Measurements from ENCODE around the gene ZNF366.

DNA sequence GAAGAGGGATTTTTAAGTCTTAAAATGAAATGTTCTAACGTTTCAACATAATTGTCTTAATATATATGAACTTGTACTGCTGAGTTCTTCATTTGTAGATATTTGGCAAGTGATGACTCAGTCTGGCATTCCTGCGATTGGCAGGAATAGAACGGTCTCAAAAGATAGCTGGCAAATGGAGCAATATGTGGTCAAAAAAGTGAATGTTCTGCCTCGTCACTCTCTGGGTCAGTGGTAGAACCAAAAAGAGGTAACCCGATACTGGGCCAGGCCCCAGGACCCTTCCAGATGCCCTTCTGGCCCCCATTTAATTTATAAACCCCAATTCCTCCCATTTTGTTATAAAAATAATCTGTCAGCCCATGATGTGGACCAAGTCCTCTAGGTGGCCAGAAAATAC lies 39.2 kb downstream of the ZNF366 start:
- TF ChIP-seq, protein P1, sequence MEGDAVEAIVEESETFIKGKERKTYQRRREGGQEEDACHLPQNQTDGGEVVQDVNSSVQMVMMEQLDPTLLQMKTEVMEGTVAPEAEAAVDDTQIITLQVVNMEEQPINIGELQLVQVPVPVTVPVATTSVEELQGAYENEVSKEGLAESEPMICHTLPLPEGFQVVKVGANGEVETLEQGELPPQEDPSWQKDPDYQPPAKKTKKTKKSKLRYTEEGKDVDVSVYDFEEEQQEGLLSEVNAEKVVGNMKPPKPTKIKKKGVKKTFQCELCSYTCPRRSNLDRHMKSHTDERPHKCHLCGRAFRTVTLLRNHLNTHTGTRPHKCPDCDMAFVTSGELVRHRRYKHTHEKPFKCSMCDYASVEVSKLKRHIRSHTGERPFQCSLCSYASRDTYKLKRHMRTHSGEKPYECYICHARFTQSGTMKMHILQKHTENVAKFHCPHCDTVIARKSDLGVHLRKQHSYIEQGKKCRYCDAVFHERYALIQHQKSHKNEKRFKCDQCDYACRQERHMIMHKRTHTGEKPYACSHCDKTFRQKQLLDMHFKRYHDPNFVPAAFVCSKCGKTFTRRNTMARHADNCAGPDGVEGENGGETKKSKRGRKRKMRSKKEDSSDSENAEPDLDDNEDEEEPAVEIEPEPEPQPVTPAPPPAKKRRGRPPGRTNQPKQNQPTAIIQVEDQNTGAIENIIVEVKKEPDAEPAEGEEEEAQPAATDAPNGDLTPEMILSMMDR (IDR thresholded peaks at IDR 0.05) = no peak
- no peak for TF ChIP-seq POLR2A (IDR thresholded peaks at IDR 0.05)
